Muscle of leg (tissue), 11 donors: ENCODE measurements around the gene GFRA1. TPM values are rescaled to one million over a fixed set of nuclear protein-coding genes. Genes with fewer than 3 reads are reported as not detected.

ENCODE experiments used
- DNase-seq: peaks from one replicate; pipeline ENCODE4 v3.0.0; 2013
- H3K27ac ChIP-seq: one replicate; pipeline ENCODE4 v1.5.1; 2013; ENCODE audit warnings: mild to moderate bottlenecking, low read length, control low read depth
- H3K27me3 ChIP-seq: one replicate; pipeline ENCODE4 v1.6.1; 2013; ENCODE audit warnings: low read length; ENCODE audit not compliant: control insufficient read depth, insufficient read depth
- H3K36me3 ChIP-seq: one replicate; pipeline ENCODE4 v1.6.1; 2013; ENCODE audit warnings: low read length; ENCODE audit not compliant: control insufficient read depth, insufficient read depth
- H3K4me1 ChIP-seq: one replicate; pipeline ENCODE4 v1.6.1; 2013; ENCODE audit warnings: low read length; ENCODE audit not compliant: control insufficient read depth, insufficient read depth
- H3K4me3 ChIP-seq: one replicate; pipeline ENCODE4 v1.5.1; 2013; ENCODE audit warnings: low read length, control low read depth
- H3K9me3 ChIP-seq: replicated peaks from 2 replicates; pipeline ENCODE4 v1.6.1; 2013; ENCODE audit warnings: low read depth, low read length; ENCODE audit not compliant: control insufficient read depth
- WGBS: methylation state at CpG from one replicate; pipeline ENCODE4 v1.1.5; 2013; ENCODE audit warnings: missing lambda C conversion rate; ENCODE audit not compliant: insufficient coverage; 5-methylcytosine and 5-hydroxymethylcytosine counted together
- polyA plus RNA-seq, 8 donors: library from polyadenylated mRNA; unstranded; fragments of 120-200 nt; gene quantifications; one replicate each; pipeline versions ENCODE4 v1.2.1 to v1.2.3, GENCODE V29; 2013; ENCODE audit warnings: inconsistent platforms in 1 of 8, low replicate concordance in 1 of 8; ENCODE audit not compliant: insufficient read length in 8 of 8, insufficient read depth in 1 of 8
- total RNA-seq: library from RNA; stranded (reverse); fragments of 120-200 nt; gene quantifications from one replicate; pipeline ENCODE4 v1.2.4, GENCODE V29; 2013

The GFRA1 gene
- total and polyA plus RNA-seq, 9 donors = 25.8 to 59.3 (median 41.0) TPM

DNA sequence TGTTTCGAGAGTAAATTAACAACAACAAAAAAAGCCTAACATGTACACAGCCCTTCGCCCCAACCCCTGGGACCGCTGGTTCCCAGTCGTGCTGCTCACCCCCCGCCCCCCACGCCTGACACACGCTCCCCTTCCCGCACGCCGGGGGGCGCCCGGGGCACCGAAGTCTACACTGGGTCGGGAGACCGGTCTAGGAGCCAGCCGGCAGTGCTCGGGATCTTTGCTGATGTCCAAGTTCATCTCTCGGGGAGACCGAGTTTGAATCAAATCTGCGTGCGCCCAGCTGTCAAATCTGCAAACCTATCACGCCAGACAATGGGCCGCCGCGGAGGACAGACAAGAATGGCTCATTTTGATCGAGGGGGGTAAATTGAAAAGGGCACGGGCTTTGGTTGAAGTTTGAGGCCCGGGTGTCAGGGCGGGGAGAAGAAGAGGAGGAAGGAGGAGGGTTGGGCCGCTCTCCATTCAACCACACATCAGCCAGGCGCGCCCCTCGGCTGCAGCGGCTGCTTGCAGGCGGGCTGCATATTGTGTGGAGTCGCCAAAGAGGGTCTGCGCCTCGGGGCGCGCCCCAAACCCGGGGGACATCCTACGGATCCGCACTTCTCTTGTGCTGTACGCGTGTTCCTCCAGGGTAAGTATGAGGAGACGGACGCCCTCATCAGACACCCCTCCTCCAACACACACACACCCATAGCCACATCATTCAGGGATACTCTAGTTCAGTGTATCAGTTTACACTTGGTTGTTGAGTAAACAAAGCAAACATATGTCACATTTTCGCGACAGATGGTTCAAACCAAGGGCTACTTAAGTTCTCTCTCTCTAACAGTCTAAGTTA lies 1.3 kb upstream of the GFRA1 start:
- H3K9me3 ChIP-seq = no peaks in the 10 kb centered on the region
- peaks cover 16% of the 10 kb centered on the region for H3K4me1 ChIP-seq
- peak; percentile 94 for DNase-seq
- H3K4me3 ChIP-seq = peak overlapping the region; percentile 66
- peak overlapping the region; percentile 93 for H3K27ac ChIP-seq
- no peaks in the 10 kb centered on the region for H3K36me3 ChIP-seq
- 0% methylated on average over 28 of the region's 49 CpGs for WGBS
- peaks cover 33% of the 10 kb centered on the region for H3K27me3 ChIP-seq

DNA sequence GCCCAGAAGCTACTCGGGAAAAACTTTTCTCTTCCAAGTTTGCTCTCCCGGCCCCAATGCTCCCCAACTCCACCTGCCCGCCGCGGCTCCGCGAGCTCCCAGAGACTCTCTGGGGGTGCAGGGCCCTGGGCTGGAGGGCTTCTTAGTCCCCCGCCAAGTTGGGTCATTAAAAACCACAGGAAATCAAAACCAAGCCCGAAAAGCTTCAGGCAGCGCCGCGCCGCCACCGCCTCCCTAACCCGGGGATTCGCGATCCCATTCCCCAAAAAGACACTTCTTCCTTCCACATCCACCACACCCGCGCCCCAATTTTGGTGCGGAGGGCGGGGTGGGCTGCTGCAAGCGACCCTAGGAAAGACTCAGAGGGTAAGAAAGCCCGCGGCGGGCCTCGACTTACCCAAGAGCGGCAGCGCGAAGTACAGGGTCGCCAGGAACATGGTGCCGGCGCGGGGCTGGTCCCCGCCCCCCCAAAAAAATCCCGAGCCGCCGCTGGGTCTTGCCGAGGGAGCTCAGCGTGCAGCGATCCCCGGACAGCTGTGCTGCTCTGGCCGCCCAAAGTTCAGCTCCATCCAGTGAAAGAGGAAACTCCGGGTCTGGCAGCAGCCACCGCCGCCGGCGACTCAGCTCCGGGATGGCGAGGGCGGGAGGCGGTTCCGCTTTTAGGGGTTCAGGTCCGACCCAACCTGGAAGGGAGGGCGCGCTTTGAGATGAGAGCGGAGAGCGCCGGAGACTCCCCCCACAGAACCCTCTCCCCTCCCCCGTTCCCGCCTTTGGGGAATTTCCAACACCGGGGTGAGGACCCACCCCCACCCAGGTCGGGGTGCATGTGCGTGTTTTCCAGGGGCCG lies 1.2 kb downstream of the GFRA1 start:
- Histone ChIP-seq H3K4me1 (peaks cover 16% of the 10 kb centered on the region), H3K9me3 (no peaks in the 10 kb centered on the region), H3K36me3 (peaks cover 7% of the 10 kb centered on the region), H3K27me3 (peaks cover 33% of the 10 kb centered on the region), H3K4me3 (peak overlapping the region; percentile 66), H3K27ac (peak overlapping the region; percentile 93)
- WGBS = under 1% methylated on average over 49 of the region's 64 CpGs
- peak; percentile 34 for DNase-seq

DNA sequence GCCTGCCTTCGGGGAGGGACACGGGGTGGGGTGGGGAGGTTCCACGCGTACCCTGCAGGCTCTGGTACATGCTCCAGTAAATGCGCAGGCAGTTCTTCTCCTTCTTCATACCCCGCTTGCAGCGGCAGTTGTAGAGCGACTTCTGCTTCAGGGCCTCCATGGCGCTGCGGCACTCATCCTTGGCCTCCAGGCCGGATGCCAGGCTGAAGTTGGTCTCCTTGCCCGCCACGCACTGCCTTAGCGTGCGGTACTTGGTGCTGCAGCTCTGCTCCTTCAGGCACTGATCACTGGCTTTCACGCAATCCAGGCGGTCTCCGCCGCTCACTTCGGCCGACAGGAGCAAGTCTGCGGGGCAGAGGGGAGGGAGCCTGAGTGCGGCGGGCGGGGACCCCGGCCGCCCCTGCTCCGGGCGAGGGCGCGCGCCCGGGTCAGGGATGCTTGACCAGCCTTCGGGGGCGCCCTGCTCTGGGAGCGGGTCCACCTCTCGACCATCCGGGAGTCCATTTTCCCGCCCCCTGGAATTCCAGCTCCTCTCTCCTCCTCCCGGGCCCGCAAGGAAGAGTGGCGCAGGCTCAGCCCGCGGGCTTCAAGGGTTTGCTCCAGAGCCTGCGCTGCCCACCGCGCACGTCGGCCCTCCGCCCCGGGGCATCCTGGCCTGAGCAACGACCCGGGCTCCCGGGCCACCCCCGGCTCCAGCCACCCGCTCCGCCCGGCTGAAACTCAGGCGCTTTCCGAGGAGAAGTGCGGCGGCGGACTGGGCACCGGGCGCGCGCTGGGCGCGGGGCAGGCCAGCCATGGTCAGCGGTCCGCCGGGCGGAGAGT lies 2.0 kb downstream of the GFRA1 start:
- Histone ChIP-seq H3K9me3 (no peaks in the 10 kb centered on the region), H3K36me3 (peaks cover 15% of the 10 kb centered on the region), H3K27me3 (peaks cover 33% of the 10 kb centered on the region), H3K4me1 (peaks cover 16% of the 10 kb centered on the region), H3K4me3 (peak overlapping the region; percentile 66), H3K27ac (peak overlapping the region; percentile 93)
- WGBS = 1% methylated on average over 68 of the region's 73 CpGs
- DNase-seq = peak; percentile 71

DNA sequence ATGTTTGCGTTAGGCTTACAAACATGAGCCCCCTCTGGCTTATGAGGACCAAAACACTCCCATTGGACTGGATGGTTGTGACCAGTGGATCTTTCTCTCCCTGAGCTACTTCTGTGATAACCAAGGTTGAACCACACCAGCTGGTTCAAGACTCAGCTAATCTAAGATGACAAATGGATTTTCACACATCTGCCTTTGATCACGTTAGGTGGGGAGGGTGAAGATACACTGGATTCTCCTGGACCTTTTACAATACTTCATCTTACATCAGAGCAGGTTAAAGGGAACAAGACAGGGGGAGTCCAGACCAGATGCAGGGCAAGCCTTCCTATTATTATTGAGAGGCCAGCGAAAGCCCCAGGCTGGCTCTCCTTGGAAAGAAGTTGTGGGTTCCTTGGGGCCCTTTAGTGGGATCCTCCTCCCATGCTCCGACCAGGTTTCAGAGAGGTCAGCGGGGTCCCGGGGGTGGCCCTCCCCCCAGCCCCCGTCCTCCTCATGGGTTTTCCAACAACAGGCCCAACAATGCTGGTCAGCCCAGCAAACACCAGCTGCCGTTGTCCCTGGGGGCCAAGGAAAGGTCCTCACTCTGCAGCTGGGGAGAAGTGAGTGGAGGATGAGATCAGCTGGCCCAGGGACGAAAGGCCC lies 2.8 kb downstream of the GFRA1 start:
- Histone ChIP-seq H3K4me1 (peaks cover 17% of the 10 kb centered on the region), H3K27me3 (peaks cover 35% of the 10 kb centered on the region), H3K27ac (peak overlapping the region; percentile 52), H3K4me3 (peak overlapping the region; percentile 66), H3K9me3 (no peaks in the 10 kb centered on the region), H3K36me3 (peaks cover 18% of the 10 kb centered on the region)
- 60% methylated on average over 2 of the region's 9 CpGs for WGBS
- DNase-seq = peak; percentile 41

DNA sequence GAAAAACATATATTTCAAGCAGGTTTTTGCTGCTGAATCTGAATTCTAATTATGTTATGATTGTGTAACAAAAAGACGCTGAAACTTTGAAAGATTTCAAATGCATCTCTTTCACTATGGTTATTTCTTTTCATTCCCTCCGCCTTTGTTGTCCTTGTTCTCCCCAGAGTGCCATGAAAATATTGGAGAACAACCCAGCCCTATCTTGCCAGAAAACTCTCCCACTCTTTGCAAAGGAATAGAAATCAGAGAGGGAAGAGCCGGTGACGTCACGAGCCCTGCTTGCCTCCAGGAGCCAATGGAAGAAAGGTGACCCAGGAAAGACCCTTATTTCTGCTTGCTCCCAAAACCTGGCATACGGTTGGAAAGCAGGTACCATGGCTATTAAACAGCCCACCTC lies 3.4 kb downstream of the GFRA1 start:
- Histone ChIP-seq H3K9me3 (no peaks in the 10 kb centered on the region), H3K27ac (no peak overlapping the region), H3K4me1 (peaks cover 17% of the 10 kb centered on the region), H3K4me3 (no peak overlapping the region), H3K36me3 (peaks cover 20% of the 10 kb centered on the region), H3K27me3 (peaks cover 35% of the 10 kb centered on the region)
- WGBS = 37% methylated on average over 2 of the region's 6 CpGs
- peak; percentile 85 for DNase-seq

DNA sequence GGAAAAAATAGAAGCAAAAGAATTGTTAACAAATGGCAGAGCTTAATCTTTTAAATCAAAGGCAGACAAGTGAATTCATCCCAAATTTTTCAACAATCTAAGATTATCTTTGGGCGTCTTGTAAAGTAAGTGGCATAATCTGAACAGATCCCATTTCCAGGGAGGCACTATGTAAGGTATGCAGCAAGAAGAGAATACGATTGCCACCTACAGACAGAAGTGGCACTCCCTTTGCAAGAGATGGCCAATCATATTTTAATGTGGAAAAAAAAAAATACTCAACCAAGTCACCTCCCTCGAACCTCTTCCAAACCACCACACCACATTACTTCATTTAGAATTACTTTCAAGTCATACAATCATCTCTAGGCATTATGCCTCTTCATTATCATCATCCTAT lies 4.0 kb downstream of the GFRA1 start:
- H3K4me3 ChIP-seq = no peak overlapping the region
- H3K27ac ChIP-seq = no peak overlapping the region
- WGBS = 50% methylated on average over 1 of the region's 3 CpGs
- peak; percentile 25 for DNase-seq
- peaks cover 29% of the 10 kb centered on the region for H3K27me3 ChIP-seq
- peaks cover 24% of the 10 kb centered on the region for H3K36me3 ChIP-seq
- no peaks in the 10 kb centered on the region for H3K9me3 ChIP-seq
- peaks cover 17% of the 10 kb centered on the region for H3K4me1 ChIP-seq

DNA sequence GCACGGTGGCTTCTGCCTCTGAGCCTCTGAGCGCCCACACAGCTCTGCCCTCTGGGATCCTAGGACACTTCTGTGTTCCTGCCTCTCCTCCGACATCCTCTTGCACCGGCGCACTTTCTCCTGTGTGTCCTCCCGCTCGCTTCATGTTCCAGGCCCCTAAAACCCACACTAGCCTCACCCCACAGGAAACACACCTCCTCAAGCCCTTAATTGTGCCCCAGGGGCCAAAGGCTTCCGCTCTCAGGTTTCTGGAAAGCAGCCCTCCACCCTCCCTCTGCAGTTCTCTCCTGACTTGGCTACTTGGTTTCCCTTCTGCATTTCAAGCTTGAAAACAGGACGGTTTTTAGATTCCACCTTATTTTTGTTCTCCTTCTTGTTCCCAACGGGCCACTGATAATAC lies 7.3 kb downstream of the GFRA1 start:
- H3K4me1 ChIP-seq = peaks cover 11% of the 10 kb centered on the region
- 34% methylated on average over 8 of the region's 10 CpGs for WGBS

DNA sequence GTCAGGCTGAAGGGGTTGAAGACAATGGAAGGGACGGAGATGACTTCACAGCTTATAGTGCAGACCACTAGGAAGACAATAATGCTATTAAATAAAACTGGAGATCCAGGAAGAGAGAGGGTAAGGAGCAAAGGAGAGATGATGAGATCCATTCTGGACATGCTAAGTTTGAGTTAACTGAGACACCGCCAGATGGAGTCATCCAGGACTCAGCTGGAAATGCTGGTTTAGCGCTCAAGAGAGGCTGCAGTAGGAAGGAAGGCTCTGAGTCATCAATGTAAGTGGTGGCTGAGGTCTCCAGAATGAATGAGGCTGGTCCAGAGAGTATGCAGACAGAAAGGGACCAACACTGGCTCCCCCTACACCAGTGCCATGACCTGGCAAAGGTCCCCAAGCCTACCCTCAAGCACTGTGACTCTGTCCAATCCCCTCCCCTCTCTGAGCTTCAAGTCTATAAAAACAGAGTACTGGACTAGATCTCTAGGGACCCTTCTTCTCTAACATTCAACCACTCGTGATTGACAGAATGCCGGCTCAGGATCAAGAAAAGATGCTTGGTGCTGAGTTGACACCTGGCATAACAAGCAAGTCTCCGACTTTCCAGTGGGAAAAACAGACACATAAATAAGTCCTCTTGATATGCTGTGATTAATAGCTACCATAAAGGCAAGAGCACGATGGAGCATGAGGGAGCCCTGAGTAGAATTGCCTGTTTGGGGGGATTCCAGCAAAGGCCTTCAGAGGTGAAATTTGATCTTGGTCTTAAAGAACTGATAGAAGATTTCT lies 8.9 kb downstream of the GFRA1 start:
- 65% methylated on average over 6 of the region's 7 CpGs for WGBS

More for the DNA sequence above, 7.3 kb downstream of the GFRA1 start:
- H3K27me3 ChIP-seq = peaks cover 6% of the 10 kb centered on the region
- H3K9me3 ChIP-seq = no peaks in the 10 kb centered on the region
- H3K27ac ChIP-seq = no peak overlapping the region
- H3K4me3 ChIP-seq = no peak overlapping the region
- H3K36me3 ChIP-seq = peaks cover 24% of the 10 kb centered on the region
- DNase-seq = peak; percentile 47

DNA sequence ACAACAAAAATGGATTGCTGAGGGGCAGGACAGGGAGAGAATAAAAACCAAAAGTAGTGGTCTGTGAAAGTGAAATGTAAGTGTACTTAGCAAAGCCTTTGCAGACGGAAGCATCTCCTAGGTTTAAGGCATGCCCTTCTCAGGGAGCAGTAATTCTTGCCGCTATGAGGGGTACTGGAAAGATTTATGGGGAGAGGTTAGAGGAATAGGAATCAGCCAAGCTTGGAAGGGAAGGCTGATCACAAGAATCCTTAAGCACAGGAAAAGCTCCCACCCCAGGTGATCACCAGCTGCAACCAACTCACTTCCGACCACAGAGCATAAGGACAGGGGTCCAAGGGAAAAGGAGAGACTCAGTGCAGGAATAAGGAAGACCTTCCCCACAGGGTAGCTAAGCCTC lies 10.3 kb downstream of the GFRA1 start:
- Histone ChIP-seq H3K27me3 (peaks cover 2% of the 10 kb centered on the region), H3K4me3 (no peak overlapping the region), H3K9me3 (no peaks in the 10 kb centered on the region), H3K4me1 (peaks cover 2% of the 10 kb centered on the region), H3K27ac (no peak overlapping the region), H3K36me3 (peaks cover 27% of the 10 kb centered on the region)
- 83% methylated on average over 1 of the region's 3 CpGs for WGBS
- no peak for DNase-seq

More for the DNA sequence above, 8.9 kb downstream of the GFRA1 start:
- no peak overlapping the region for H3K4me3 ChIP-seq
- peaks cover 27% of the 10 kb centered on the region for H3K36me3 ChIP-seq
- DNase-seq = no peak
- peaks cover 2% of the 10 kb centered on the region for H3K4me1 ChIP-seq
- no peaks in the 10 kb centered on the region for H3K9me3 ChIP-seq
- no peak overlapping the region for H3K27ac ChIP-seq
- peaks cover 2% of the 10 kb centered on the region for H3K27me3 ChIP-seq
